GM19468 (cell line): ENCODE measurements around the gene RPN1.
"Not testable (repeated sequence)": the region's sequence is repeated elsewhere in the genome, so short reads cannot be mapped to it uniquely, and the experiment has no call there.

Experiments used
- ATAC-seq: cut with Tn5 transposase; IDR thresholded peaks from one replicate; pipeline ENCODE4 v1.9.1; 2021; ENCODE audit warnings: mild to moderate bottlenecking, moderate library complexity, moderate number of reproducible peaks; ENCODE audit not compliant: unreplicated experiment; ENCODE audit errors: extremely low read depth

RPN1 gene

DNA sequence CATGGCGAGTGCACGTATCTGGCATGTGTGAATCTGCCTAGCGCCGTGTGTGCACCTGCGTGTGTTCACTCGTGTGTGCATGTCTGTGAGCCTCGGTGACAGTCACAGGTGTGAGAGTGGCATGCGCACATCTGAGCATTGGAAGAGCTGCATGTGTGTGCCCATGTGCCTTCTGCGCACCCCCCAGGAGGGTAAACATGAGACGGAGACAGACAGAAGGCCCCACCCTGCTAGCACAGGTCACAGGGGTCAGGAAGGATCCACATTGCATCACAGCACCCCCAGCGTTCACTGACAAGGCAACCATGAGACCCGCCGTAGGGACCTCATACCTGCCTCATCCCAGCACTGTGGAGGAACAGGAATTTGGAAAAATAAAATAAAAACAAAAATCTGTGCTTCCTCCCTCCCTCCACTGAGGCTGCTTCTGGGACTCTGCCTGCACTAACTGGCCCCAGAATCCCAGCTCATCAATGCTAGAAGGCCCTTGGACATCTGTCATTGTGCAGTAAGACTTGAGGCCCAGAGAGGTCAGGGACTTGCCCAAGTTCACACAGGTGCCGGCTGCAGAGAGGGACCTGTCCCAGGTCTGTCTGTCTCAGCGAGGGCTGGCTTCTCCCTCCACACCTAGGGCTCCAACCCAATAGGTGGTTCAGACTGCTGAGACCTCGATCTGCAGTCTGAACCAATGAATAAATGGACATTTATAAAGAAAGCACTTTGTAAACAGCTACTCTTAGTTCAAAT is 37.4 kb downstream of the RPN1 start:
- ATAC-seq: no peak

DNA sequence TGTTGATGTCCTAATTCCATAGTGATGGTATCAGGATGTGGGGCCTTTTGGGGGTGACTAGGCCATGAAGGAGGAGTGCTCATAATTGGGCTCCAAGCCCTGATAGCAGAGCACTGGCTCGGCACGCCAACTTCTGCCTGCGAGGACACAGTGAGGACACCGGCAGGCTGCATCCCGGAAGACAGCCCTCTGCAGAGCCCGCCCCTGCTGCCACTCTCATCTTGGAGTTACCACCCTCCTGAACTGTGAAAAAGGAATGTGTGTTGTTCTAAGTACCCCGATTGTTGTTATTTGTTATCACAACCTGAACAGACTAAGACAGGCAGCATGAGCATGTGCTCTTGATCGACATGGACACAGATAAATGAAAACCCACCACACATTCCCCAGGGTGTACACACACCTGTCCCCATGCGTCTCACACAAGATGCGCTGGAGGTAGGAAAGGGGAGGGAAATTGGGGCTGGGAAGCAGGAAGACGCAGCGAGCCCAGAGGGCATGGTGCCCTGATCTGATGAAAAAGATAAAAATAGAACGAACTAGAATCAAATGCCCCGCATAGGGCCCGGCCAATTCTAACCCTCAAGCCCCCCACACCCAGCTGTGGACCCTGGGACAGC is 40.1 kb downstream of the RPN1 start:
- ATAC-seq: no peak

DNA sequence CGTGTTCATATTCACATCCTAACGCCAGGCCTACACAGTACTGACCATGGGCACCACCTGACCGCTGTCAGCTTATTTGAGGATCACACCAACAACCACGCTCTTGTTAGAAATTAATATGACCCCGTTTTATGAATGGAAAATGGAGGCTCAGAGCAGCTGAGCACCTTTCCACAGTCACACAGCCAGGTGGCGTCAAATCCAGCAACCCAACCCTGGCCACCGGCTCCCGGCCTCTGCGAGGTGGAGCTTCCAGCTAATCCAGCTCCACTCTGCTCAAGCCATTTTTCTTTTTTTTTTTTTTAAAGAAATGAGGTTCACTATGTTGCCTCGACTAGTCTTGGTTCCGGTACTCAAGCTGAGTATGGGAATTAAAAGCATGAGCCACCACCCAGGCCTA is 41.3 kb downstream of the RPN1 start:
- no peak for ATAC-seq

DNA sequence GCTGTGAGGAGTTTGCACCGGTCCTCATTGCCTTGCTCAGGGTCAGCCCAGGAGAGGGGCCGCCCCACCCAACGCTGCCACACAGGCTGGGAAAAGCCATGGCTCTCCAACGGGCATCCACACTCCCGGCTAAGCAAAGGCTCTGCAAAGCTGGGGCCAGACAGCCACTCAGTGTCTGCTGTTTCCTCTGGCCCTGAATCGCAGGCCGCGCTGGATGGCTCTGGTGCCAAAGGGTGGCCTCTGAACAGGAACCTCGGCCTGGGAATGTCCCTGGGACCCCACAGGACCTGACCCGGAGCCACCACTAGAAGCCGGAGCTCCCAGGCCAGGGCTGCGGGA is 42.9 kb downstream of the RPN1 start:
- ATAC-seq: no peak

DNA sequence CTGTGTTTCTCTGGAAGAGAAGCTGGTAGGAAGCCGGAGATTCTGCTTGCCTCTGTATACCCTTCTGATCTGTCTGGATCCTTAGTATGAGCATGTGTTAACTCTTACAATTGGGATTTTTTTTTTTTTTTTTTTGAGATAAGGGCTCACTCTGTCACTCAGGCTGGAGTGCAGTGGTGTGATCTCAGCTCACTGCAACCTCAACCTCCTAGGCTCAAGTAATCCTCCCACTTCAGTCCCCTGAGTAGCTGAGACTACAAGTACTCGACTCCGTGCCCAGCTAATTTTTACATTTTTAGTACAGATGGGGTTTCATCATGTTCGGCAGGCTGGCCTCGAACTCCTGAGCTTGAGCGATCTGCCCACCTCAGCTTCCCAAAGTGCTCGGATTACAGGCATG is 44.5 kb downstream of the RPN1 start:
- ATAC-seq: no peak

DNA sequence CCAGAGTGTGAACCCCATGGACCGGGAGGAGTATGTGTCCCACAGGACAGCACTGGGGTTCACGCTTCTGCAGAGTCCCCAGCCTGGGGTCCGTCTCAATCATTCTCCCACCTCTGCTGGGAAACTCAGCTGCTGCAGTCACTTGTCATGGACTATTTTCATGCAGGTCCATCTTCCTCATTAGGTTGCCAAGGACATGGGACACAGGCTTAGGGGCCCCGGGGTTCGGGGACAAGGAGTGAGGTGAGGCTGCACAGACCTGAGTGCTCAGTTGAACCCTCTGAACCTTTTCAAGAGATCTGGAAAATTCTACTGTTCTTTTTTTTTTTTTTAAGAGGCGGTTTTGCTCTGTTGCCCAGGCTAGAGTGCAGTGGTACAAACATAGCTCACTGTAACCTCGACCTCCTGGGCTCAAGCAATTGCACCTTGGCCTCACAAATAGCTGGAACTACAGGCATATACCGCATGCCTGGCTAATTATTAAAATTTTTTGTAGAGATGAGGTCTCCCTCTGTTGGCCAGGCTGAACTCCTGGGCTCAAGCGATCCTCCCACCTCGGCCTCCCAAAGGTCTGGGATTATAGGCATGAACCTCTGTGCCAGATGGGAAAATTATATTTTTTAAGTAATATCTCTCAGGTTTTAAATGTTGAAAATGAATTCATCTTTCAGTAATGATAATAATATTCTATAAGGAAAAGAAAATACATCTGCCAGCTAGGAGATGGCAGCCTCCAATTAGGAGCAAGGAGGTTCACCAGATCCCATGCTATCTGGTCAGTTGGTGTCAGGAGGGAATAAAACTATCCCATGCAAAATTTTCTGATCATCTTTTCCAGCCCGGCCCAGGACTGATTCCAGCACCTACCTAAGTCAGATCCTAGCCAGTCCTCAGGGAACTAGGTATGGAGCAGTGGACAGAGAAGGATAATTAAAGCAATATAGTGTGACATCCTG is 45.2 kb downstream of the RPN1 start:
- ATAC-seq: no peak

DNA sequence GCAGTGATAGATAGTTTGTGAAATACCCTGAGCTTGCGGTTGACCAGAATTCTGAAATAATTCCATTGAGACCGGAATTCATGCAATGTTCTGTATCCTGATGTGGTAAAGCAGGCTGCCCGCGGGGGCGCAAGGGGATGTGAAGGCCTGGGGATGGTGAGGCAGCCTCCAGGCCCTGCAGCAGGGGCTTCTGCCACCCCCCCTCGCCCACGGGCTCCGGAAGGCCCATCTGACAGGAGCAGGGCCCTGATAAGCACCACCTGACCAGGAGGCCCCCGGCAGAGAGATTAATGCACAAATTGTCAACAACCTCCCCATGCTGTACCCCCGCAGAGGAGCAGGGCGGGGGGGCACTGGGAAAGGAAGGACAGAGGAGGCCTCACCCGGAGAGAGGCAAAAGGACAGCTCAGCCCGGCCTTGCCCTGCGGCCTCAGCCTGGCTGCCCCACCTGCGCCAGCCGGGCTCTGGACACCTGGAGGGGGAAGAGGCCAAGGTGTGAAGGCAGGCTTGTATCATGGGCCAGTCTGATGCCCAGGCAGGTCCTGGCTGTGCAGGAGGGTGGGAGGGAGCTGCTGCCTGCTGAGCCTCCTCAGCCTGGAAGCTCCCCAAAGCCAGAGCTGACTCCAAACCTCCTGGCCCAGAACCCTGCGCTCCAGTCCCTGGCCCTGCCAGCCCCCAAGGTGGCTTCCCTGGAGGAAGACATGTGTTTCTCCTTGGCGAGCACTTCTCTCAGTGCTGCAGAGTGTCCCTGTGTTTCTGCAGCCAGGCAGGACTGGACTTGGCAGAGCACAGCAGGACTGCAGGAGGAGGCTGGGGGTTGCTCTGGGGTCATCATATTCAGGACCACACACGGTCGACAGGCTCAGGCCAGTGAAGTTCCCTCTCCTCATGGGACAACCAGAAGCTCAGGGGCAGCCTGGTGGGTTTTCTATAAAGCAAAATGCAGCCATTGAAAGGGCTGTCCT is 46.5 kb downstream of the RPN1 start:
- no peak for ATAC-seq

DNA sequence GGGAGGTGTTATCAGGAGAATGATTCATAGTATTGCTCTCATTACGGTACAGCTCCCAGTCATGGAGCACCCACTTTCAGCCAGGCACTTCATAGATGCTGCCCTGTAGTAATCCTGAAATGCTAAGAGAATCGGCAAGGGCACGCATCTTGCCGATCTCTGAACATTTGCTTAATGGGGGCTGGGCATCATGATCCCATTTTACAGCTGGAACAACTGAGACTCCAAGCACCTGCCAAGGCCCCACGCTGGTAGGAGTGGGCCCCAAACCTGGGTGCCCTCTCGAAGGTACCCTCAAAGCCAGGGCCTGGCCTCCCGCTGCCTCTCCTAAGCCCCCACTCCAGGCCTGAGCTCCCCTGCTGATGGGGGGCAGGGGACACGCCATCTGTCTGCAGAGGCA is 47.3 kb downstream of the RPN1 start:
- no peak for ATAC-seq

DNA sequence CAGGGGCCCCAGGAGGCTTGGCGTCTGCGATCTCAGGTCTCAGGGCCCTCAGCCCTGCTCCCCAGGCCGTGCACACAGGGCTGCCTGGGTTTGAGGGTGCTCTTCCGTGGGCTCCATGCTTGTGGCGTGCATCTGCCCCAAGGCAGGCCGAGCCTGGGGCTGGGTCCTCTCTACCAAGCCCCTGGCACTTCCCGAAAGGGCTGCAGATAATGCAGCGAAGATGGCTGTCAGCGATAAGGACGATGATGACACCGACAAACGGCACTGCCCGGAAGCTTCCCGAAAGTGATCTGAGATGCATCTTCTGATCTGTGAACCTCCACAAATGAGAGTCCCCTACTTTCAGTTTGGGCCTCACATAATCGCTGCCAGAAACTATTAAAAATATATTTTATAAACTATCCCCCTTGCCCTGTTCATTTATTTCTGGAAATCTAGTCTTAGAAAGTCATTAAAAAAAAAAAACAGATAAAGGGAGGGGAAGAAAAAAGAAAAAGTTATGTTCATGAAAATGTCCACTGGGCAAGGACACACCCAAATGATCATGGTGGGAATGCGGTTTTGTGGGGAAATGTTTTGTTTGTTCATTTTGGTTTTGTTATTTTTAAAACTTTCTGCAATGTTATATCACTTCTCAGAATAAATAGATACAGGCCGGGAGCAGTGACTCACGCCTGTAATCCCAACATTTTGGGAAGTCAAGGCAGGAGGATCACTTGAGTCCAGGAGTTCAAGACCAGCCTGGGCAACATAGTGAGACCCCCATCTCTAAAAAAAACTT is 51.5 kb downstream of the RPN1 start:
- no peak for ATAC-seq

DNA sequence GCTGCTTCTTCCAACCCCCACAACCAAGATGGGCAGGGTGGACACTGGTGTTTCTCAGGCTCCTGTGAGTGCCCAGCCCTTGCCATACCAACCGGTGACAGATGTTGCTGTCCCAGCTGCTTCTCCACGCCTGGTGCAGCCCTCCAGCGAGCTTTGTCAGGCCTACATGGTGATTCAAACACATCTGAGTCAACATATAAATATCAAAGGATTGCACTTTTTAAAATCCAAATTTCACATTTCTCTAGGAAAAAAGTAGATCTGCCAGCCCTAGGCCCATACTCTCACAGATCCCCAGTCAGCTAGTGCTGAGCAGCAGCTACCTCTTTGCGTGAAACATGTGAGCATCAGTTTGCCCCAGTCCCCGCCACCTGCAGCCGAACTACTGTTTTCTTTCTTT is 52.7 kb downstream of the RPN1 start:
- ATAC-seq: no peak

DNA sequence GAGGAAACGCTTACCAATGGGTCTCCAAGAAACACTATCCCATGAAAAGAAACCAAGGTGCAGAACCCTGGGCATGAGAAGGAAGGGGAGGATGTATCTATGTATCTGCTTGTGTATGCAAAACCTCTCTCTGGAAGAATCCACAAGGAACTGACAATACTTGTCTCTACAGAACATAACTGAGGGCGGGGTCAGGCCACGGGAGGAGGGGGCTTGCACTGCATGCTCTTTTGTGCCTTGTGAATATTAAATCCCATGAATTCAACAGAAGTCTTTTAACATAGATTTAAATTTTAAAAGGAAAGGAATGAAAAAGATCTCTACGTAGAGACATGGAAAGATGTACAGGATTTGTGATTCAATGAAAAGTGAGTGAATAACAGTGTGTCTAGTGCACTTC is 57.8 kb downstream of the RPN1 start:
- ATAC-seq: no peak

DNA sequence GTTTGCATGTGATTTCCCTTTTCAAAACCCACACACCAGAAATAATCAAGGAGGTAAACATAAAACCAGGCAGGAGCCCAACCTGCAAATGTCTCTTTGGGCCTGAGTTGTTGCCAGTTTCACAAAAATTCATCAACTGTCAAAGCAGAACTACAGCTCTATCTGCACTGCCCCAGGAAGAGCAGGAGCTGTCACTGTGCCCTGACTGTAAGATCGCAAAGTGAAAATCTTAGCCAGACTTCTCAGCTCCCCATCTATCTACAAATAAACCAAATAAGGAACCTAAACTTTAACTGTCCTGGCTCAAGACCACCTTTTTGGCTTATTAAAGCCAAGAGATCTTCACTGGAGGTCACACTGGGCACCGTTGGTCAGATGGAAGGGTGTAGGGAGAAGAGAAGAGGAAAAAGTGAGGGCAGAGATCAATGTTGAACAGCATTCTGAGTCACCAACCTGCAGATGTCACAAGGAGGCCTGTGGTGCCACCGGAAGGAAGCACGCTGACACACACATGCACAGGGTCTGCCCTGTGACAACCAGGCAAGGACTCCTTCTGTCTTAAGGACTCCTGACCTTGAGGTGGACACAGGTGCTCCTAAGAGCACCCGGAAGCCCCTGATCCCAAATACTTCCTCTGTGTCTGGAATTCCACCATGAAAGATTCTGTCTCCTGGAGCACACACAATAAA is 58.7 kb downstream of the RPN1 start:
- ATAC-seq: no peak

DNA sequence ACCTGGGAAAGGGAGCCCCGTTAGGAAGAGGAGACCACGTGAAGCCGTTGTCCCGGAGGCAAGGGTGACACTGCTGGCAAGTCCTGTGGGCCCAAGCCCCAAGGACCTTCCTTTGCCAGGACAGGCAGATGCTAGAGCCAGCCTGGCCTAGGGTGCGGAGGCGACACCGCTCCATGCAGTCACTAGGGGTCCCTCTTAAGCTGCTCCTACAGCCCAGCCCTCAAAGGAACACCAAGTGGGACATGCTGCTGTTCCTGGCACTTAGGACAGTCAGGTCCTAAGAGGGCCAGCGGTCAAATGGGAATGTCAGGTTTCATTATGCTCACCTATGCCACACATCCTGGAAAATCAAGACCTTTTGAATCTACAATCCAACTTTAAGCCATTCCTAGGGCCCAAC is 59.7 kb downstream of the RPN1 start:
- no peak for ATAC-seq

DNA sequence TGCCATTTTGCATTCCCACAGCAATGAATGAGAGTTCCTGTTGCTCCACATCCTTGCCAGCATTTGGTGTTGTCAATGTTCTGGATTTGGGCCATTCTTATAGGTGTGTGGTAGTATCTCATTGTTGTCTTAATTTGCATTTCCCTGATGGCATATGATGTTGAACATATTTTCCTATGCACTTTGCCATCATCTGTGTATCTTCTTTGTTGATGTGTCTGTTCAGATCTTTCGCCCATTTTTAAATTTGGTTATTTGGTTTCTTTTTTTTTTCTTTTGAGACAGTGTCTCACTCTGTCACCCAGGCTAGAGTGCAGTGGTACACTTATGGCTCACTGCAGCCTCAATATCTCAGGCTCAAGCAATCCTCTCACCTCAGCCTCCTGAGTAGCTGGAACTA is 60.6 kb downstream of the RPN1 start:
- not testable (repeated sequence) for ATAC-seq

DNA sequence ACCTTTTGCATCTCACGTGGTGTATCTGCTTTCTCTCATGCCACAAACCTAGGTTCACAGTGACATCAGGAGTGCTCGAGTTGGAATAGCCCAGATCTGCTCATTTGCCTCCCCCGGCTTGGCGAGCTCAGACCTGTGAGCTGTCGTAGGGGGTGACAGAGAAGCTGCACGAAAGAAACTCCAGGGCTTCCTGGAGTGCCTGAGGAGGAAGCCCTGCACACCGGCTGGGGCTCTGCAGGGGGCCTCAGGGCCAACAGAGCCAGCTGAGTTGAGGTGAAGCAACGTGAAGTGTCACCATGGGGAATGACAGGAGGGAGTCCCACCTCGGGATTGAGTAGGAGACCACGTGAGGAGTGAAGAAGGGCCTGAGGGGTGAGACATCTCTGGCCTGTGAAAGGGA is 62.5 kb downstream of the RPN1 start:
- ATAC-seq: no peak

DNA sequence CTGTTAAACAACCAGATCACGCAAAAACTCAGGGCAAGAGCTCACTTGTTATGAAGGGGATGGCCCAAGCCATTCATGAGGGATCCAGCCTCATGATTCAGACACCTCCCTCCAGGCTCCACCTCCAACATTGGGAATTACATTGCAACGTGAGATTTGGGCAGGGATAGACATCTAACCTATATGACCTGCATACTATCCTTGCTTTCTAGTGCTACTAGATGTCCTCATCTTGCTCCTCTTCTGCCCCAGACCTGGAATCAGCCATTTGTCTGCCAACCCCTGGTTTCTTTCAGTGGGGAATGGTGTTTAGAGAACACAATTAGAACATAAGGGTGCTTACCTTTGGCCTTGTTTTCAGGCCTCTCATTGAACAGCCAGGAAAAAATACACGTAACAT is 63.2 kb downstream of the RPN1 start:
- ATAC-seq: no peak

DNA sequence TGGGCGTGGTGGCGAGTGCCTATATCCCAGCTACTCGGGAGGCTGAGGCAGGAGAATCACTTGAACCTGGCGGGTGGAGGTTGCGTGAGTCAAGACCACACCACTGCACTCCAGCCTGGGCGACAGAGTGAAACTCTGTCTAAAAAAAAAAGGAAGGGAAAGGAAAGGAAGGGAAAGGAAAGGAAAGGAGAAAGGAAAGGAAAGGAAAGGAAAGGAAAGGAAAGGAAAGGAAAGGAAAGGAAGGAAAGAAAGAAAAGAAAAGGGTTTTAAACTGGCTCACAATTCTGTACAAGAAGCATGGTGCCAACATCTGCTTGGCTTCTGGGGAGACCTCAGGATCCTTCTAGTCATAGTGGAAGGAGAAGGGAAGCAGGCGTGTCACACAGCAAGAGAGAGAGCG is 63.7 kb downstream of the RPN1 start:
- not testable (repeated sequence) for ATAC-seq

DNA sequence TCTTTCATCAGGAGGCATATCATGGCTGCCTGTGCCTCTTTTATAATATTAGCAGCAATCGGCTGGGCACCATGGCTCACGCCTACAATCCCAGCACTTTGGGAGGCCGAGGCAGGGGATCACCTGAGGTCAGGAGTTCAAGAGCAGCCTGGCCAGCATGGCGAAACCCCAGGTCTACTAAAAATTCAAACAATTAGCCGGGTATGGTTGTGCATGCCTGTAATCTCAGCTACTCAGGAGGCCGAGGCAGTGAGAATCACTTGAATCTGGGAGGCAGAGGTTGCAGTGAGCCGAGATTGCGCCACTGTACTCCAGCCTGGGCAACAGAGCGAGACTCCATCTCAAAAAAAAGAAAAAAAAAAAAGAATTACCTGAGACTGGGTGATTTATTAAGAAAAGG is 64.2 kb downstream of the RPN1 start:
- not testable (repeated sequence) for ATAC-seq

DNA sequence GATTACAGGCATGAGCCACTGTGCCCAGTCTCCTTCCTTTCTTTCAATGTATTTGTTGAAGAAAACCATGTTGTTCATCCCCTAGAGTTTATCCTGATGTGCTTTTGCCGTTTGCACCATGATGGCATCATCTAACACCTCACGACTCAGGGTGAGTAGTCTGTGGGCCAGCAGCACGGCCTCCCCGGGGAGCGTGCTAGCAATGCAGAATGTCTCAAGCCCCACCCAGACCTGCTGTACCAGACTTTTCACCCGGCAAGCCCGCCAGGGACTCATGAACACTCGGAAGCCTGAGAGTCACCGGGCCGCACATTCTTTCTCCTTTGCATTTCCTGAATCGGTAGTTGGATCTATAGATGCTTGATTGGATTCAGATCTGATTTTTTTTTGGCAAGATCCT is 64.6 kb downstream of the RPN1 start:
- no peak for ATAC-seq
